SK-N-SH treated with all-trans-retinoic acid at 6 μM for 48 hours (cell line): Measurements from ENCODE around the gene AGAP1.

Experiments
- ATAC-seq: fragments of 200-7000 bp; cut with Tn5 transposase; 3 replicates; pipeline ENCODE4 v1.9.1; 2020; ENCODE audit warnings: mild to moderate bottlenecking, moderate library complexity
- BACH2 ChIP-seq: fragments of 250-450 bp; sonication (Bioruptor Pico); IDR thresholded peaks from 2 replicates; pipeline ENCODE4 v1.9.0; 2021; ENCODE audit warnings: mild to moderate bottlenecking, borderline replicate concordance
- CREB5 ChIP-seq: fragments of 250-450 bp; sonication (Bioruptor Pico); IDR thresholded peaks from 2 replicates; pipeline ENCODE4 v1.5.1; 2020; ENCODE audit warnings: low read depth, mild to moderate bottlenecking, moderate library complexity
- CSDC2 ChIP-seq: fragments of 250-450 bp; sonication (Bioruptor Pico); IDR thresholded peaks from 2 replicates; pipeline ENCODE4 v1.5.0; 2020; ENCODE audit warnings: mild to moderate bottlenecking, moderate library complexity
- CSRNP3 ChIP-seq: fragments of 250-450 bp; sonication (Bioruptor Pico); IDR thresholded peaks from 2 replicates; pipeline ENCODE4 v1.5.1; 2021; ENCODE audit warnings: mild to moderate bottlenecking, moderate library complexity
- ESRRG ChIP-seq: fragments of 250-450 bp; sonication (Bioruptor Pico); IDR thresholded peaks from 2 replicates; pipeline ENCODE4 v1.6.1; 2021; ENCODE audit warnings: mild to moderate bottlenecking
- GLIS3 ChIP-seq: fragments of 250-450 bp; sonication (Bioruptor Pico); IDR thresholded peaks from 2 replicates; pipeline ENCODE4 v1.5.0; 2020; ENCODE audit warnings: mild to moderate bottlenecking, moderate library complexity
- ISL1 ChIP-seq: fragments of 250-450 bp; sonication (Bioruptor Pico); IDR thresholded peaks from 2 replicates; pipeline ENCODE4 v2.1.2; 2022; ENCODE audit warnings: mild to moderate bottlenecking, moderate library complexity
- OSR1 ChIP-seq: fragments of 250-450 bp; sonication (Bioruptor Pico); IDR thresholded peaks from 2 replicates; pipeline ENCODE4 v1.8.0; 2022; ENCODE audit warnings: moderate library complexity, mild to moderate bottlenecking, inconsistent platforms
- PATZ1 ChIP-seq: fragments of 250-450 bp; sonication (Bioruptor Pico); IDR thresholded peaks from 2 replicates; pipeline ENCODE4 v1.8.0; 2020; ENCODE audit warnings: mild to moderate bottlenecking, moderate library complexity, borderline replicate concordance
- POU6F1 ChIP-seq: fragments of 250-450 bp; sonication (Bioruptor Pico); IDR thresholded peaks from 2 replicates; pipeline ENCODE4 v1.8.0; 2021; ENCODE audit warnings: low read depth, mild to moderate bottlenecking, moderate library complexity, borderline replicate concordance
- PPARA ChIP-seq: fragments of 250-450 bp; sonication (Bioruptor Pico); IDR thresholded peaks from 2 replicates; pipeline ENCODE4 v1.5.0; 2020; ENCODE audit warnings: mild to moderate bottlenecking, borderline replicate concordance
- RARB ChIP-seq: fragments of 250-450 bp; sonication (Bioruptor Pico); IDR thresholded peaks from 2 replicates; pipeline ENCODE4 v1.8.0; 2021; ENCODE audit warnings: mild to moderate bottlenecking, moderate library complexity
- TCF4 ChIP-seq: fragments of 250-450 bp; sonication (Bioruptor Pico); IDR thresholded peaks from 2 replicates; pipeline ENCODE4 v1.8.0; 2021; ENCODE audit warnings: mild to moderate bottlenecking, moderate library complexity, borderline replicate concordance
- TOX ChIP-seq: fragments of 250-450 bp; sonication (Bioruptor Pico); IDR thresholded peaks from 2 replicates; pipeline ENCODE4 v1.8.0; 2021; ENCODE audit warnings: mild to moderate bottlenecking, moderate library complexity, borderline replicate concordance
- TSHZ2 ChIP-seq: fragments of 250-450 bp; sonication (Bioruptor Pico); IDR thresholded peaks from 2 replicates; pipeline ENCODE4 v1.5.0; 2020; ENCODE audit warnings: mild to moderate bottlenecking, moderate library complexity
- ZC3H10 ChIP-seq: fragments of 250-450 bp; sonication (Bioruptor Pico); IDR thresholded peaks from 2 replicates; pipeline ENCODE4 v1.5.1; 2021; ENCODE audit warnings: mild to moderate bottlenecking, moderate library complexity
- ZFP3 ChIP-seq: fragments of 250-450 bp; sonication (Bioruptor Pico); IDR thresholded peaks from 2 replicates; pipeline ENCODE4 v1.5.0; 2020; ENCODE audit warnings: mild to moderate bottlenecking, moderate library complexity
- ZFP30 ChIP-seq: fragments of 450-650 bp; formaldehyde crosslinking; IDR thresholded peaks from 2 replicates; pipeline ENCODE4 v1.5.0; 2022; ENCODE audit warnings: mild to moderate bottlenecking, moderate library complexity
- ZNF70 ChIP-seq: fragments of 450-650 bp; formaldehyde crosslinking; IDR thresholded peaks from 2 replicates; pipeline ENCODE4 v1.5.0; 2020; ENCODE audit warnings: mild to moderate bottlenecking, moderate library complexity

AGAP1 gene

GRCh38 chr2:236021499-236022057 is 527.7 kb downstream of the AGAP1 start:
- TF ChIP-seq RARB (CRISPR knock-in tag), result no peak
- no peak for TF ChIP-seq GLIS3 (CRISPR knock-in tag)
- TF ChIP-seq, all 23 proteins: peak for 0
- no peak; the same call in 1 of the 3 replicates for ATAC-seq

- no peak for ATAC-seq
- no peak for TF ChIP-seq POU6F1 (CRISPR knock-in tag)
- no peak for TF ChIP-seq PPARA (CRISPR knock-in tag)
- no peak for TF ChIP-seq ZC3H10 (CRISPR knock-in tag)
- no peak for TF ChIP-seq CSDC2 (CRISPR knock-in tag)
- no peak for TF ChIP-seq TSHZ2 (CRISPR knock-in tag)
- TF ChIP-seq ZFP3, result no peak
- TF ChIP-seq ZFP30 (CRISPR knock-in tag), result no peak
- no peak for TF ChIP-seq CREB5 (CRISPR knock-in tag)
- TF ChIP-seq PATZ1 (CRISPR knock-in tag), result no peak
Observed at GRCh38 chr2:236022128-236022527, 528.3 kb downstream of the AGAP1 start.

- no peak for TF ChIP-seq CSDC2 (CRISPR knock-in tag)
- TF ChIP-seq ZFP30 (CRISPR knock-in tag), result no peak
- TF ChIP-seq, all 23 proteins: peak for 0
- ATAC-seq, result no peak
Observed at GRCh38 chr2:236025892-236026291, 532.0 kb downstream of the AGAP1 start.

GRCh38 chr2:236026841-236027240 is 533.0 kb downstream of the AGAP1 start:
- no peak for TF ChIP-seq ISL1
- no peak for TF ChIP-seq RARB (CRISPR knock-in tag)
- no peak for TF ChIP-seq TOX (CRISPR knock-in tag)
- no peak for TF ChIP-seq ZNF70
- TF ChIP-seq CSDC2 (CRISPR knock-in tag), result no peak
- TF ChIP-seq BACH2, result no peak
- TF ChIP-seq TSHZ2 (CRISPR knock-in tag), result no peak
- no peak for TF ChIP-seq ZFP30 (CRISPR knock-in tag)
- no peak for TF ChIP-seq ZC3H10 (CRISPR knock-in tag)
- TF ChIP-seq OSR1 (CRISPR knock-in tag), result no peak
- TF ChIP-seq CSRNP3 (CRISPR knock-in tag), result no peak
- no peak for TF ChIP-seq ESRRG (CRISPR knock-in tag)
- no peak for TF ChIP-seq TCF4 (CRISPR knock-in tag)
- TF ChIP-seq CREB5 (CRISPR knock-in tag), result no peak
- ATAC-seq, result no peak
